Measurements from ENCODE around the gene C2orf49. TPM values are rescaled to one million over a fixed set of nuclear protein-coding genes. Genes with fewer than 3 reads are reported as not detected.

Gene C2orf49
- total and polyA plus RNA-seq, 10 of the 15 experiments (the other 5 are each of a cell fraction or from before 2014, with no cell fraction given): 7.2 to 24.2 (median 15.5) TPM

DNA sequence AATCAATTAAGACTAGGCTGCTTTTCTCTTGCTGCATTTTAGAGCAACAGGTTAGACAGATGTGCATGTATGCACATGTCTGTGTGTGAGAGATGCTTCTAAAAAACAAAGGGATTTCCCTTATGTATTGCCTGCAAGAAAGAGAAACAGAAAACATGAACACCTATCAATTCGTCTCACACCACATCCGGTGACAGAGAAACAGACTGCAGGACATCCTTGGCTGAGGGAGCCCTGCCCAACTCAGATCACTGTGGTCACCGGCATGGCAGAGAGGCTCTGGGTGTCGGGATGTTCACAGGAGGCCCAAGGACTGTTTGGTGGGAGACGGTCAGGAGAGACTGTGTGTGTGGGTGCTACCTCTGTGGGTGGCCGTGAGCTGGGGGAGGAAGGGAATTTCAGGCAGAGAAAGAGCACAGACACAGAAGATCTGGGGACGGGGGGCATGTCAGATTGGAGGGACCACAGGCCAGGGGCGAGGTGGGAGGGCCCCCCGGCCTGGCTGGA lies 36.6 kb downstream of the C2orf49 start (continued):
- TF ChIP-seq PML (IDR thresholded peaks at IDR 0.05; ENCODE audit: low read length): no peak
- TF ChIP-seq, protein P1, sequence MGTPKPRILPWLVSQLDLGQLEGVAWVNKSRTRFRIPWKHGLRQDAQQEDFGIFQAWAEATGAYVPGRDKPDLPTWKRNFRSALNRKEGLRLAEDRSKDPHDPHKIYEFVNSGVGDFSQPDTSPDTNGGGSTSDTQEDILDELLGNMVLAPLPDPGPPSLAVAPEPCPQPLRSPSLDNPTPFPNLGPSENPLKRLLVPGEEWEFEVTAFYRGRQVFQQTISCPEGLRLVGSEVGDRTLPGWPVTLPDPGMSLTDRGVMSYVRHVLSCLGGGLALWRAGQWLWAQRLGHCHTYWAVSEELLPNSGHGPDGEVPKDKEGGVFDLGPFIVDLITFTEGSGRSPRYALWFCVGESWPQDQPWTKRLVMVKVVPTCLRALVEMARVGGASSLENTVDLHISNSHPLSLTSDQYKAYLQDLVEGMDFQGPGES (IDR thresholded peaks at IDR 0.05): no peak
- TF ChIP-seq BHLHE40 (IDR thresholded peaks at IDR 0.05; ENCODE audit: borderline replicate concordance in 1 of 2, low read depth in 2 of 2, low read length in 1 of 2): peak in 1 of 2 experiments; percentile 9; a peak in 1 of 4 replicates
- no peak for TF ChIP-seq ASH2L (IDR thresholded peaks at IDR 0.05; ENCODE audit: borderline replicate concordance, low read depth)
- TF ChIP-seq EZH2 (IDR thresholded peaks at IDR 0.05; ENCODE audit: borderline replicate concordance, control insufficient read depth, low read depth, low read length): no peak
- TF ChIP-seq TAF1 (IDR thresholded peaks at IDR 0.05; ENCODE audit: borderline replicate concordance, low read depth, low read length): peak; percentile 45; the same call in 1 of the 2 replicates
- TF ChIP-seq POLR2A (IDR thresholded peaks at IDR 0.05; ENCODE audit: low read depth, low read length): peak; percentile 78
- TF ChIP-seq KAT2A (conservative IDR thresholded peaks at IDR 0.05; ENCODE audit: control insufficient read depth, low read depth, low read length): no peak
- no peak for TF ChIP-seq CREB1 (IDR thresholded peaks at IDR 0.05; ENCODE audit: low read depth)
- no peak for TF ChIP-seq SUPT20H (IDR thresholded peaks at IDR 0.05; ENCODE audit: borderline replicate concordance, control insufficient read depth, low read depth, low read length)
- TF ChIP-seq CHD1 (IDR thresholded peaks at IDR 0.05; ENCODE audit: low read depth, low read length): no peak
- TF ChIP-seq SREBF1 (IDR thresholded peaks at IDR 0.05; ENCODE audit: low read length): no peak
- TF ChIP-seq PAX5 (IDR thresholded peaks at IDR 0.05; ENCODE audit: borderline replicate concordance, low read depth, low read length): no peak
- no peak for TF ChIP-seq SMARCA5 (IDR thresholded peaks at IDR 0.05)
- no peak for TF ChIP-seq CEBPB (IDR thresholded peaks at IDR 0.05; ENCODE audit: borderline replicate concordance in 1 of 2, low read depth in 2 of 2, low read length in 2 of 2)
- TF ChIP-seq, protein P2, sequence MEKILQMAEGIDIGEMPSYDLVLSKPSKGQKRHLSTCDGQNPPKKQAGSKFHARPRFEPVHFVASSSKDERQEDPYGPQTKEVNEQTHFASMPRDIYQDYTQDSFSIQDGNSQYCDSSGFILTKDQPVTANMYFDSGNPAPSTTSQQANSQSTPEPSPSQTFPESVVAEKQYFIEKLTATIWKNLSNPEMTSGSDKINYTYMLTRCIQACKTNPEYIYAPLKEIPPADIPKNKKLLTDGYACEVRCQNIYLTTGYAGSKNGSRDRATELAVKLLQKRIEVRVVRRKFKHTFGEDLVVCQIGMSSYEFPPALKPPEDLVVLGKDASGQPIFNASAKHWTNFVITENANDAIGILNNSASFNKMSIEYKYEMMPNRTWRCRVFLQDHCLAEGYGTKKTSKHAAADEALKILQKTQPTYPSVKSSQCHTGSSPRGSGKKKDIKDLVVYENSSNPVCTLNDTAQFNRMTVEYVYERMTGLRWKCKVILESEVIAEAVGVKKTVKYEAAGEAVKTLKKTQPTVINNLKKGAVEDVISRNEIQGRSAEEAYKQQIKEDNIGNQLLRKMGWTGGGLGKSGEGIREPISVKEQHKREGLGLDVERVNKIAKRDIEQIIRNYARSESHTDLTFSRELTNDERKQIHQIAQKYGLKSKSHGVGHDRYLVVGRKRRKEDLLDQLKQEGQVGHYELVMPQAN (conservative IDR thresholded peaks at IDR 0.05): no peak
- TF ChIP-seq ETV6 (conservative IDR thresholded peaks at IDR 0.05 in 1 of 2, IDR thresholded peaks at IDR 0.05 in 1 of 2; ENCODE audit: borderline replicate concordance in 1 of 2, low read depth in 1 of 2): no peak
- TF ChIP-seq SPI1 (IDR thresholded peaks at IDR 0.05; ENCODE audit: borderline replicate concordance, insufficient read depth, low read depth, low read length): no peak
- no peak for TF ChIP-seq PAX8 (IDR thresholded peaks at IDR 0.05)
- no peak for TF ChIP-seq LARP7 (IDR thresholded peaks at IDR 0.05)
- TF ChIP-seq, protein P3, sequence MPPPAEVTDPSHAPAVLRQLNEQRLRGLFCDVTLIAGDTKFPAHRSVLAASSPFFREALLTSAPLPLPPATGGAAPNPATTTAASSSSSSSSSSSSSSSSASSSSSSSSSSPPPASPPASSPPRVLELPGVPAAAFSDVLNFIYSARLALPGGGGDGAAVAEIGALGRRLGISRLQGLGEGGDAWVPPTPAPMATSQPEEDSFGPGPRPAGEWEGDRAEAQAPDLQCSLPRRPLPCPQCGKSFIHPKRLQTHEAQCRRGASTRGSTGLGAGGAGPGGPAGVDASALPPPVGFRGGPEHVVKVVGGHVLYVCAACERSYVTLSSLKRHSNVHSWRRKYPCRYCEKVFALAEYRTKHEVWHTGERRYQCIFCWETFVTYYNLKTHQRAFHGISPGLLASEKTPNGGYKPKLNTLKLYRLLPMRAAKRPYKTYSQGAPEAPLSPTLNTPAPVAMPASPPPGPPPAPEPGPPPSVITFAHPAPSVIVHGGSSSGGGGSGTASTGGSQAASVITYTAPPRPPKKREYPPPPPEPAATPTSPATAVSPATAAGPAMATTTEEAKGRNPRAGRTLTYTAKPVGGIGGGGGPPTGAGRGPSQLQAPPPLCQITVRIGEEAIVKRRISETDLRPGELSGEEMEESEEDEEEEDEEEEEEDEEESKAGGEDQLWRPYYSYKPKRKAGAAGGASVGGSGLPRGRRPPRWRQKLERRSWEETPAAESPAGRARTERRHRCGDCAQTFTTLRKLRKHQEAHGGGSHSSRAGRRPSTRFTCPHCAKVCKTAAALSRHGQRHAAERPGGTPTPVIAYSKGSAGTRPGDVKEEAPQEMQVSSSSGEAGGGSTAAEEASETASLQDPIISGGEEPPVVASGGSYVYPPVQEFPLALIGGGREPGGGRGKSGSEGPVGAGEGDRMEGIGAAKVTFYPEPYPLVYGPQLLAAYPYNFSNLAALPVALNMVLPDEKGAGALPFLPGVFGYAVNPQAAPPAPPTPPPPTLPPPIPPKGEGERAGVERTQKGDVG (CRISPR knock-in tag; IDR thresholded peaks at IDR 0.05): no peak
- TF ChIP-seq TARDBP (IDR thresholded peaks at IDR 0.05; ENCODE audit: borderline replicate concordance): no peak
- TF ChIP-seq MXI1 (IDR thresholded peaks at IDR 0.05; ENCODE audit: low read depth, low read length): peak; percentile 43; the same call in 1 of the 2 replicates
- no peak for TF ChIP-seq WRNIP1 (IDR thresholded peaks at IDR 0.05; ENCODE audit: borderline replicate concordance, low read depth, low read length)
- 0 out of 3 replicates have a peak, but pooled peaks have one; percentile 36 for TF ChIP-seq POU2F2 (IDR thresholded peaks at IDR 0.05; ENCODE audit: borderline replicate concordance, low read depth, low read length)
- TF ChIP-seq ATF7 (IDR thresholded peaks at IDR 0.05; ENCODE audit: low read depth): no peak
- peak; percentile 59 for TF ChIP-seq POLR2AphosphoS5 (IDR thresholded peaks at IDR 0.05; ENCODE audit: low read length)

All from GM12878 (cell line).